LNCAP (cell line): Measurements from ENCODE around the gene FAM217B.

Experiments used
- TF ChIP-seq, protein P1 (sequence below): fragments of 450-650 bp; IDR thresholded peaks from 2 replicates; pipeline ENCODE4 v1.5.1; 2017; ENCODE audit warnings: mild to moderate bottlenecking

The FAM217B gene

DNA sequence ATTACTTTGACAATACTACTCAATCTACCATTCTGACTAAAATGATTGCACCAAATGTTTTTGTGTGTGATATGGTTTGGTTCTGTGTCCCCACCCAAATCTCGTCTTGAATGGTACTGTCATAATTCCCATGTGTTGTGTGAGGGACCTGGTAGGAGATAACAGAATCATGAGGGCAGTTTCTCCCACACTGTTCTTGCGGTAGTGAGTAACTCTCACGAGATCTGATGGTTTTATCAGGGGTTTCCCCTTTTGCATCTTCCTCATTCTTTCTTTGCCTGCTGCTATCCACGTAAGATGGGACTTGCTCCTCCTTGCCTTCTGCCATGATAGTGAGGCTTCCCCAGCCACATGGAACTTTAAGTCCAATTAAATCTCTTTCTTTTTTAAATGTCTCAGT lies 27.6 kb upstream of the FAM217B start:
- TF ChIP-seq, protein P1, sequence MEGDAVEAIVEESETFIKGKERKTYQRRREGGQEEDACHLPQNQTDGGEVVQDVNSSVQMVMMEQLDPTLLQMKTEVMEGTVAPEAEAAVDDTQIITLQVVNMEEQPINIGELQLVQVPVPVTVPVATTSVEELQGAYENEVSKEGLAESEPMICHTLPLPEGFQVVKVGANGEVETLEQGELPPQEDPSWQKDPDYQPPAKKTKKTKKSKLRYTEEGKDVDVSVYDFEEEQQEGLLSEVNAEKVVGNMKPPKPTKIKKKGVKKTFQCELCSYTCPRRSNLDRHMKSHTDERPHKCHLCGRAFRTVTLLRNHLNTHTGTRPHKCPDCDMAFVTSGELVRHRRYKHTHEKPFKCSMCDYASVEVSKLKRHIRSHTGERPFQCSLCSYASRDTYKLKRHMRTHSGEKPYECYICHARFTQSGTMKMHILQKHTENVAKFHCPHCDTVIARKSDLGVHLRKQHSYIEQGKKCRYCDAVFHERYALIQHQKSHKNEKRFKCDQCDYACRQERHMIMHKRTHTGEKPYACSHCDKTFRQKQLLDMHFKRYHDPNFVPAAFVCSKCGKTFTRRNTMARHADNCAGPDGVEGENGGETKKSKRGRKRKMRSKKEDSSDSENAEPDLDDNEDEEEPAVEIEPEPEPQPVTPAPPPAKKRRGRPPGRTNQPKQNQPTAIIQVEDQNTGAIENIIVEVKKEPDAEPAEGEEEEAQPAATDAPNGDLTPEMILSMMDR: no peak

DNA sequence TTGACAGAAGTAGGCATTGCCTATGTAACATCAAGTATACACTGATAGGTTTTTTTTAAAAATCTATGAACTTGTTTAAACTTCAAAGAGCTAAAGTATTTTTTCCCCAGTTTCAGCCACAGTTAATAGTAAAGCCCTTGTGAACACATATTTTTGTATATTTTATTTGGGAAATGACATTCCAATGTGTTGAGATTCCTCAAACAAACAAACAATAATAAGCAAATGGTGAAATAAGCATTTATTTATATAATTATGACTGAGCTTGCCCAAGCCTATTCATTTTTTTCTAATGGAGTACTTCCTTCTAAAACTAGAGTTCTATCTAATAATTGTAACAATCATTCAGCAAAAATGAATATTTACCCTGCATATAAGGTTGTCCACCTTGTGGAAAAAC lies 19.2 kb upstream of the FAM217B start:
- TF ChIP-seq, protein P1: no peak

DNA sequence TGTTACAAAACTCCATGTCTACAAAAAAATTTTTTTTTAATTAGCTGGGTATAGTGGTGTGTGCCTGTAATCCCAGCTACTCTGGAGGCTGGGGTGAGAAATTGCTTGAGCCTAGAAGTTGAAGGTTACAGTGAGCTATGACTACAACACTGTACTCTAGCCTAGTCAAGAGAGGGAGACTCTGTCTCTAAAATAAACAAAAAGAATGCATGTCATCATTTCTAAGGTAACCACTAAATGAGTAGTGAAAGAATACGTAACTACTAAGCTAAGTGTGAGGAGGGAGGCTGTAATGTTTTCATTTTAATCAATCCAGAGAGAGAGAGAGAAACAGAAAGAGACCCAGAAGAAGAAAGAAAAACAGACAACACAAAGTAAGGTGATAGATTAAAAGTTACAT lies 16.7 kb upstream of the FAM217B start:
- TF ChIP-seq, protein P1: no peak

DNA sequence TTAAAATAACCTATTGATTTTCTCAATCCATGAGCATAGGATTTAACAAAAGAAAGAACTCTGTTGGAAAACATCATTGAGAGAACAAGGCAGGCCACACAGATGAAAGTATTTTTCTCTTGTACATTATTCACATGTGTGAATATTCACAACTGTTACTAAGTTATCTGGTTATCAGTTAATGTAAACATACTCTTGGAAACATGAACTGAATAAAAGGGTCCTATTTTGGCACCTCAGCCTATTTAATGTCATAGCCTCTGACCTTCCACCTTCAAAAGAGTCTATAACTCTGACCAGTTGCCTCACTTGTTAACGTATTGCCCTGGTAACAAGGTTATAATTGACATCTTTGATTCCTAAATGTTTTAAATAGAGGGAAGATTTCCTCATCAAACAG lies 14.8 kb upstream of the FAM217B start:
- TF ChIP-seq, protein P1: no peak

DNA sequence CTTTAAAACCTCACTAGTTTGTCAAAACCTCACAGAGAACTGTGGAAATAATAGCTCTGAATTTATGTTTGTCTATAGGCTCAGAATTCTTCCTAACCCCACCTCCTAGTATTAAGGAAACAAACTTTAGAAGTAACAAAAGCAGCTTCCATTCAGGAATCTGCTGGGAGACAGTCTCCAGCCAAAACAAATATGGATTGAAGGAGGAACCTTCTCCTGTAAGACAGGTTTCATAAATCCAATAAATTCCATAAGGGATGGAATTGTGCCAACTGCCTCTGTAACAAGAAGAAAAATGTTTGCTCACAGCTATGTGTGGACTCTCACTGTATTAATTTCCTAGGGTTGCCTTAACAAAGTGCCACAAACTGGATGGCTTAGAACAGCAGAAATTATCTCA lies 14.3 kb upstream of the FAM217B start:
- TF ChIP-seq, protein P1: no peak

DNA sequence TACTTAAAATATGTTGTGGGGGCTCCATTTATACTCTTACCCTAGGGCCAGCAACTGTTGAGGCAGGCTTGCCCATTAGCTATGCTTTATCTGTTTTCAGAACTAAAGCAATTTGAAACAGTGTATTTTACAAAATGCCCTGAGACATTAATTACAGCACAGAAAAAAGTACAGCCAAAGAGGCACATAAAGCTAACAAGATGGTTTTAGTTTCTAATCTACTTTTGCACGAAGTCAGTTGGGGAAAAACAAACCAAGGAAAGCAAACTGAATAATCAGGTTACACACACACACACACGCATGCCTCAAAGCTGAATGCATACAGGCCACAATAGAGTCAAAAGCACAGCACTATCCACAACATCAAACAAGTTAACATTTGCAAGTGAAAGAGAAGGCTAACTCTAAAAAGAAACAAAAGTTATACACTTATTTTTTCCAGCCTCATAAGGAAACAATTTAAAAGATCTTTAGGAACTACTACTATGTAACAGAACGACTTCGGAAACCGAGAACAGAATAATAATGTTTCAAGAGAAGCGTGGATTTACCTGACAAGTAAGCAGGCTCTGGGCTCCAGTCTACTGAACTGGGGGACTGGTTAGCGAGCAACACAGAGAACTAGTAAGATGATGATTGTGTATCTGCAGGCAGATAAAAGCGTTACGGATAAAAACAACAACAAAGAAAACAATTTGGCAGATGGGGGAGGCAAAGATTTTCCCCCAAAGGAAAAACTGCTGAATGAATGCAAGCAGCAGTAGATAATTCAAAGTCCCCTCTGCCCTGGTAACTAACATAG lies 8.5 kb upstream of the FAM217B start:
- TF ChIP-seq, protein P1: no peak

DNA sequence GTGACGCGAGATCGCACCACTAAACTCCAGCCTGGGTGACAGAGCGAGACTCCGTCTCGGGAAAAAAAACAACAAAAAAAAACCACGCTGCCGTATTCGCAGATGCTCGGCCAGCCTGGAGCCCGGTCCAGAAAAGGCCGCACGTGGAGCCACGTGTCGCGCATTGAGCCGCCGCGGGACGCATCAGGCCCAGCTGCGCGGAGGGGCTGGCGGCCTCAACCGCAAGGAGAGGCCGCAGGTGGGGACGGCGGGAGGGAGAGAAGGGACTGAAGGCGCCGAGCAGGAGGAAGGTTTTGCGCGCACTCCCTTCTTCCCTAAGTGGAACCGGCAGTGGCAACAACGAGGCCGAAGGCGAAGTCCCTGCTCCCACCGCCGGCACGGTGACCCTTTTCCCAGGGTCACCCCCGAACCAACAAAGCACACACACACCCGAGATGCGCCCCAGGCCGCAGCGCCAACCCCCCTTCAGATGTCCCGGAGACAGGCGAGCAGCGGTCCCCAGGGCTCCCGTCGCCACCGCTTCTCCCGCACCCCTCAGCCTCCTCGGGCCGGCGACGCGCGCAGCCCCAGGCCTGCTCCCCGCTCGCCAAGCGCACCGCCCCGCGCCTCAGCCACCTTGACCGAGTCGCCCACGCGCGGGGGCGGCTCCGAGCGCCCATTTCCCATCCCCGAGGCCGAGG lies 7.4 kb upstream of the FAM217B start:
- TF ChIP-seq, protein P1: no peak
